HG03469 (cell line): ENCODE data around the gene TP53I11.
A peak's percentile ranks its signal among the peaks of the same experiment; 100 is the strongest.

Experiments used
- ATAC-seq: cut with Tn5 transposase; IDR thresholded peaks from one replicate; pipeline ENCODE4 v1.9.1; 2021; ENCODE audit warnings: mild to moderate bottlenecking, moderate library complexity, moderate number of reproducible peaks; ENCODE audit not compliant: unreplicated experiment

TP53I11 gene

GRCh38 chr11:44959064-44959463 lies 8.4 kb upstream of the TP53I11 start:
- no peak for ATAC-seq

- ATAC-seq, result no peak
Observed at GRCh38 chr11:44957776-44958564, 7.3 kb upstream of the TP53I11 start.

GRCh38 chr11:44957040-44957515 lies 6.4 kb upstream of the TP53I11 start:
- ATAC-seq, result no peak

- ATAC-seq, result no peak
Observed at GRCh38 chr11:44955015-44955738, 4.5 kb upstream of the TP53I11 start.

- no peak for ATAC-seq
Observed at GRCh38 chr11:44954051-44954906, 3.6 kb upstream of the TP53I11 start.

GRCh38 chr11:44952500-44953260 lies 2.0 kb upstream of the TP53I11 start:
- no peak for ATAC-seq

GRCh38 chr11:44952082-44952481 lies 1.4 kb upstream of the TP53I11 start:
- no peak for ATAC-seq

GRCh38 chr11:44950031-44950624 lies 555 bp downstream of the TP53I11 start:
- no peak for ATAC-seq

- no peak for ATAC-seq
Observed at GRCh38 chr11:44949160-44950030, 1.3 kb downstream of the TP53I11 start.

- no peak for ATAC-seq
Observed at GRCh38 chr11:44948155-44948554, 2.5 kb downstream of the TP53I11 start.

- no peak for ATAC-seq
Observed at GRCh38 chr11:44947114-44947513, 3.6 kb downstream of the TP53I11 start.

- no peak for ATAC-seq
Observed at GRCh38 chr11:44946263-44946662, 4.4 kb downstream of the TP53I11 start.

- no peak for ATAC-seq
Observed at GRCh38 chr11:44945666-44946065, 5.0 kb downstream of the TP53I11 start.

- no peak for ATAC-seq
Observed at GRCh38 chr11:44944853-44945235, 5.8 kb downstream of the TP53I11 start.

GRCh38 chr11:44944181-44944852 lies 6.4 kb downstream of the TP53I11 start:
- no peak for ATAC-seq

- ATAC-seq, result no peak
Observed at GRCh38 chr11:44943696-44944095, 7.0 kb downstream of the TP53I11 start.

- ATAC-seq, result peak; percentile 78
Observed at GRCh38 chr11:44943118-44943517, 7.6 kb downstream of the TP53I11 start.
